Hepatic stellate cell (primary cell): ENCODE results near the gene ADSS1.

Source experiments
- DNase-seq: peaks from one replicate; pipeline ENCODE4 v3.0.0; 2011; ENCODE audit warnings: low spot score

The ADSS1 gene

DNA sequence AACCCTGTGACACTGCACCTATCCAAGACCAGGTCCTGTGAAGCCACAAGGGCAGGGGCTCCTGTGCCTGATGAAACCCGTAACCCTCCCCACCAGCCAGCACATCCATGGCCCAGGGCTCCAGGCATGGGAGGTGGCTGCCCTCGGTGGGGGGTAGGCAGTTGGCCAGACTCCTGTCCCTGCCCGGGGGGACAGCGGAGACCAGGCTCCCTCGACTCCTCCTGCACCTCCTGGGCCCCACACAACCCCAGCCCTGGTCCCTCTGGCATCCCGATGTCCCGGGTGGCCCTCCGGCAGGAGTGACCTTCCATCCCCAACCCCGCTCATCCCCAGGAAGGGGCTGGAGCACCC lies 60.2 kb downstream of the ADSS1 start:
- DNase-seq, result no peak

GRCh38 chr14:104784846-104785707 lies 61.0 kb downstream of the ADSS1 start:
- DNase-seq, result no peak

GRCh38 chr14:104785708-104786080 lies 61.7 kb downstream of the ADSS1 start:
- no peak for DNase-seq

GRCh38 chr14:104786091-104786586 lies 62.1 kb downstream of the ADSS1 start:
- no peak for DNase-seq

DNA sequence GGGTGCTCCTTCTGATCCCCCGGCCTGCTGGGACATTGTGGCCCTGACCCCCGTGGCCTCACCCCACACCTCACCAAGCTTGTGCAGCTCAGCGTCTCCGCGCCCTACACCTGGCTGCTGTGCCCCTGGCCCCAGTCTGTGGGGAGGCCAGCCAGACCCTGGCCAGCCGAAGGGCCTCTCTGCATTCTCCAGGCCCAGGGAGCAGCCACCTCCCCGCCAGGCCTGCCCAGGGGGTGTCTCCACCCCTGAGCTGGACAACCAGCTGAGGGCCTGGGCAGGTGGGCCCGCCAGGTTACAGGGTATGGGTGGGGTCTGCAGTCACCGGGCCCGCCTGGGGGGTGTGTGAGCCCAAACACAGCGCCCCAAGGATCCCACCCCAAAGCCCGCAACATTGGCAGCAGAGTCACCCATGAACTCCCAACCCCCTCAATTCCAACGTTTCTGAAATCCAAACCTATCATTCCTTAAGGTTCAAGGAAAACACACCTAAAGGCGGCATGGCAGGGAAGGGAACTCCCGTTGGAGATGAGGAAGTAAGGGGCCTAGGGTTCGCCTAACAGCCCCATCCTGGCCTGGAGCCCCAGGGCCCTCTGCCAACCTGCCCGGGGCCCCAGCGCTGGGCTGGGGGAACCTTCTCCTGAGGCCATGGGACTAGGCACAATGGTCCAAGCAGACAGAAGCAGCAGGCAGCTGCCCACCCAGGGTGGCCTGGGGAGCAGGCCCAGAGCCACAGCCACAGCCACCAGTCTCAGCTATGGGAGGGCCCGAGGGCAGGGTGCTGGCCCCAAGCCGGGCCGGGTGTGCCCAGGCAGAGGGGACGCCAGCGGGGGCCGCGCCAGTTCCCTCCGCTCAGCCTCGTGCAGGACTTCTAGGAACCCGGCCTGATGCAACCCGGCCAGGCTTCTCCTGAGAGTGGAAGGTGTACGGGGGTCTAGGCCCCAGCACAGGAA lies 63.0 kb downstream of the ADSS1 start:
- no peak for DNase-seq

GRCh38 chr14:104787736-104788135 lies 63.7 kb downstream of the ADSS1 start:
- DNase-seq, result no peak

GRCh38 chr14:104788161-104788818 lies 64.3 kb downstream of the ADSS1 start:
- DNase-seq, result no peak

DNA sequence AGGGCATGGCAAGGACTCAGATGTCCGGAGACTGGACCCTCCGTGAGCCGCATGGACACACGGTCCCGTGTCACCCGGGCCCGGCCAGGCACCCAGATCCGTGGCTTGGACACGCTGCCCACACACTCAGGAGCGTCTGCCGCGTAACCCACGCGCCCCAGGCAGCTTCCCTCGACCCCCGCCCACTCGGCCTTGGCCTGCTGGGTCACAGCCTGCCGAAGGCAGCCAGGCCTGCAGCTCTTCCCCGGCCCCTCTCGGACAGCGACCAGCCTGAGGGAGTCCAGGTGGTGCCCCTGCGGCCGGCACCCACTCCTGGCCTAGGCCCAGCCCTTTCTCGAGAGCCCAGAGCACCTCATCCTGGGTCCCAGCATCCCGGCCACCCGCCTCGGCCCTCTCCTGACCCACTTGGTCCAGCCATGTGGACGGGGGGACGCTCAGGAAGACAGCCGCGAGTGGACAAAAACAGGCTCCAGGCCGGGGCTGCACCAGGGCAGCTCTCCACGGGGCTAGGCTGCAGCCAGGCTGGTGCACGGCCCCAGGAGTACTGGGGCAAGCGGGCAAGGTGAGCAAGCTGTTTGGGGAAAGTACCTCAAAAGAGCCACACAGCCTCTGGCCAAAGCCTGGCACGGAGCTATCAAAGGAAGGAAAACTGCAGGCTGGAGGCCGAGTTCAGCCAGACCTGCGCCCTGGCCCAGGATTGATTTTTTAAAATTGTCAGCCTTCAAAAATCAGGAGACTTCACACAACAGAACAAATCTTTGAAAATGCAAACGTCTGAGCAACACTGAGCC lies 65.0 kb downstream of the ADSS1 start:
- DNase-seq, result no peak

DNA sequence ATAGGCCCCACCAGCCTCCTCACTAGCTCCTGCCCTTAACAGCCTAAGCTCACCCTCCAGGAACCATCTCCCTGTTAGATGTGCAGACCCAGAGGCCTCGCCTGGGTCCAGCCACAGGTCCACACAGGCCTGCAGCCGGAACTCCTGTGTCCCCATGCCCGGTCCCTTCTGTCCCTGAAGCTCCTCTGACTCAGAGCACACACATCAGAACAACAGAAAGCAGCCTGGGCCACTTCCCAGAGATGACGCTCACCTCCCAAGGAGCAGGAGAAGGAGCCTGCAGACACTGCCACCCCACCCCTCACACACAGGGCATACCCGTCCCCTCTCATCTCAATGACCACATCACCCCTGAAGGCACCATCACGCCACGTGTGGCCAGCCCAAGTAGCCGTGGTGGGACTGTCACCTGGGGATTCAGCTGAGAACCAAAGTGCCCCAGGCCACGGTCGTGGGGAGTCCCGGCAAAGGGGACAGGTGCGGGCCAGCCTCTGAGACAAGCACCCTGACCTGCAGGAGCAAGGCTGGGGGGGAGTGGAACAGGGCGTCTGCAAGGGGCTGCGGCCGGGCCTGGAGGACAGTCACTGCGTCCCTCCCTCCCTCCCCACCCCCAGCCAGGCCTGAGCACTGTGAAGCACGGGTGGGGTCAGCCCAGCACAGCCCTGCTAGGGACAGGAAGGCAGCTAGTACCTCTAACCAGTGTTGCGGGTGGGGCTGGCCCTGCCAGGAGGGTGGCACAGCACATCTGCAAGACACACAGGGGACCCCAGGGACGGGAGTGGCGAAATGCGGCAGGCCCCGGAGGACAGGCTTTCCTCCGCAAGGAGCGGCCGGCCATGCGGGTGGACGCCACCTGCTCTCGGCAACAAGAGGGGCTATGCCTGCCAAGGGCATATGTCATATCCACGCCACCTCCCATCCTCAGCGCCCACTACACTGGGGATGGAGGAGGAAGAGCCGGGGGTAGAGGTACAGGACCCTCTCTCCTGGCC lies 66.0 kb downstream of the ADSS1 start:
- DNase-seq, result no peak

GRCh38 chr14:104791425-104791824 lies 67.4 kb downstream of the ADSS1 start:
- DNase-seq, result no peak

GRCh38 chr14:104792101-104792884 lies 68.3 kb downstream of the ADSS1 start:
- no peak for DNase-seq

GRCh38 chr14:104792945-104793702 lies 69.1 kb downstream of the ADSS1 start:
- no peak for DNase-seq

DNA sequence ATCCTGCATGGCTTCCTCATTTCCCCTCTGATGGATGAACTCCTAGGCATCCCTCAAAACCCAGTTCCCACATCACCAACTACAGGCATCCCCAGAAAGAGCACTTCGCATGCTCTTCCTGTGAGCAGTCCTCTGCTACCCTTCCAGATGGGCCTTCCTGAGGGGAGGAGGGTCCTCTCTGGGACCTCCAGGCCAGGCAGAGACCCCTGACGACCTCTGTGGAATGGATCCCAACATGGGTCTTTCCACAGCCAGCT lies 69.6 kb downstream of the ADSS1 start:
- no peak for DNase-seq

- DNase-seq, result peak; percentile 76
These were observed 70.1 kb downstream of the ADSS1 start for GRCh38 chr14:104794099-104794498.

GRCh38 chr14:104794631-104794992 lies 70.6 kb downstream of the ADSS1 start:
- DNase-seq, result peak; percentile 71

DNA sequence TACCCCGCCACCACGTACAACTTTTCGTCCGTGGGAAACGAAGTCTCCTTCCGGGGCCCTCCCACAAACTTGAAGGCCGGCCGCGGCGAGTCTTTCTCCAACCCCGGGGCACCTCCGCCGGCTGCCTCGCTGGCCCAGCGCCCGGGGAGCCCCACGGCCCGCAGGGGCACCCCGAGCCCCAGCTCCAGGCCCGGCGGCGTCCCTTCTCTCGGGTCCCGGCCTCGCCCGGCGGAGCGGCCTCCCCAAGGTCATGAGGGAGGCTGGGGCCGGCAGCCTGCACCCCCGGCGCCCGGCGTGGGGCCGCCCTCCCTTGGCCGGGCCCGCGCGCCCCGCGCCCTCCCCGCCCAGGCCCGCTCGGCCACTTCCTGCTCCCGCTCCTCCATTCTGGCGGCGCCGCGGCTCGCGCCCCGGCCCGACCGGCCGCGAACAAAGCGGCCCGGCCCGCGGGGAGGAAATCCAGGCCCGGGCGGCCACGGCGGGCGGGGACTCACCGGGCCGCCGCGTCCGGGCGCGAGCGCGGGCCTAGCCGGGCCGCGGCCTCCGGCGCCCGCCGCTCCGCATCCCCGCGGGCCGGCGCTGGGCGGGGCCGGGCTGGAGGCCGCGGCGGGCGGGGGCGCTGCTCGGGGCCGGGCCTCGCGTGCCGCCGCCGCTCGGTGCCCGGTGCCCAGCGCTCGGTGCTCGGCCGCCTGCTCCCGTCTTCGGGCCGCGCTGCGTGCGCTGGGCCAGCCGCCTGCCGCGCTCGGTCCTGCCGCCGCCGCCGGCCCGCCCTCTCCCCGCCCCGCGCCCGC lies 71.2 kb downstream of the ADSS1 start, which contains the start of gene AKT1:
TSS of gene AKT1 (minus strand) at position 756 of the 788 bp plus-strand sequence. CDS start 3,105 bp downstream, outside the sequence.
- DNase-seq, result peak; percentile 60

GRCh38 chr14:104795781-104796686 lies 72.0 kb downstream of the ADSS1 start:
- peak; percentile 89 for DNase-seq
